GM12874 (cell line): ENCODE measurements around the gene PHACTR1.

ENCODE experiments used
- CTCF ChIP-seq: IDR thresholded peaks from 2 replicates; pipeline ENCODE4 v1.5.1; 2011; ENCODE audit warnings: low read depth, mild to moderate bottlenecking, control low read depth, low read length, moderate library complexity; ENCODE audit not compliant: insufficient read depth

PHACTR1 gene

GRCh38 chr6:13146442-13146841 is 429.9 kb downstream of the PHACTR1 start:
- no peak for TF ChIP-seq CTCF

- no peak for TF ChIP-seq CTCF
Observed at GRCh38 chr6:13147376-13147775, 430.8 kb downstream of the PHACTR1 start.

GRCh38 chr6:13147782-13148181 is 431.2 kb downstream of the PHACTR1 start:
- no peak for TF ChIP-seq CTCF

- no peak for TF ChIP-seq CTCF
Observed at GRCh38 chr6:13152764-13153163, 436.2 kb downstream of the PHACTR1 start.

- TF ChIP-seq CTCF, result no peak
Observed at GRCh38 chr6:13156381-13156780, 439.8 kb downstream of the PHACTR1 start.

- TF ChIP-seq CTCF, result no peak
Observed at GRCh38 chr6:13157293-13157692, 440.7 kb downstream of the PHACTR1 start.

- no peak for TF ChIP-seq CTCF
Observed at GRCh38 chr6:13159300-13159699, 442.7 kb downstream of the PHACTR1 start.

- TF ChIP-seq CTCF, result no peak
Observed at GRCh38 chr6:13163161-13163944, 446.8 kb downstream of the PHACTR1 start.
